ENCODE measurements around the gene LITAFD.

The LITAFD gene

DNA sequence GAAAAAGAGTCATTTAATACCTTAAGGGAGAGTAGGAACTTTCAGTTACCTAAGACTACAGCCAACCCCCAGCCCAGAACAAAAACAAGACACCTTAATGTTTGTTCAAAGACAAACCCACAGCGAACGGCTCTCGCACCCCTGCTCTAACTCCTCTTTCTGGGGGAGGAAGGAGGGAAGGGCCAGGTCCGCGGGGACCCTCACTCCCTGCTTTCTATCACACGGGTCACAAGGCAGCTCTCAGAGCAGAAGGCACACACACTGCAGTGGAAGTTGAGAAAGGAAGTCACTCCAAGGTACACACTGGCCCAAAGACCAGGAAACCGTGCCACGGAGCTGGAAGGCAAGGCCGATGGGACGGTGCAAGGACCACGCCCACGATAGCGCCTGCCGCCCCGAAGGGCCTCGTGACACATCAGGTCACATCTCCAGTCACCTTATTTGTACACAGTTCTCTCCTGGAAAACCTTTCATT lies 10.0 kb downstream of the LITAFD start:
- Histone ChIP-seq H3K4me3 (no peak overlapping the region), H3K9me3 (ENCODE audit: low read depth, low read length) (no peaks in the 10 kb centered on the region), H3K36me3 (ENCODE audit: insufficient read depth, low read length) (peaks cover 68% of the 10 kb centered on the region), H3K9ac (ENCODE audit: insufficient read length) (no peak overlapping the region), H3K27ac (0 out of 2 replicates have a peak overlapping the region, but pooled peaks have one; percentile 26)
- no peak for TF ChIP-seq EZH2 (IDR thresholded peaks at IDR 0.05)
- no peak for TF ChIP-seq FOXP2 (optimal IDR thresholded peaks at IDR 0.05; ENCODE audit: control extremely low read depth, extremely low read length, insufficient read depth)
- TF ChIP-seq POLR2AphosphoS5 (IDR thresholded peaks at IDR 0.05; ENCODE audit: borderline replicate concordance, low read depth, low read length): no peak
- no peak for DNase-seq (ENCODE audit: low read depth, low spot score)

DNA sequence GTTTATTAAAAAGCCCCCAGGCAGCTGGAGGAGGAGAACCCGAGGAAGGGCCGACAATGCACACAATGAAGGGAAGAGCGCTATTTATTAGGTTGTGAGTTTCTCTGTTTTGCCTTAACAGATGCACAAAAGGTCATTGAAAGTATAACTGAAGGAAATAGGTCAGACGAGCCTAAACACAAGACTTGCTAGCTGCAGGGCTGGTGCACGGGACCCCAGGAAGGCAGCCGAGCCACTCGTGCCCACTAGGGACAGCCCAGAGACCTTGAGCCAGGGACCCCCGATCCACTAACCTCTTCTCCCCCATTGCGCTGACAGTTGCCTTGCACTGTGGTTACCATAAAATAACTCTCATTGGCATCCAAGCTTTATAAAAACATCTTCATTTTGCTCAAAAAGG lies 11.3 kb downstream of the LITAFD start:
- no peaks in the 10 kb centered on the region for H3K9me3 ChIP-seq (ENCODE audit: low read depth, low read length)
- H3K36me3 ChIP-seq (ENCODE audit: insufficient read depth, low read length): peaks cover 78% of the 10 kb centered on the region
- H3K27ac ChIP-seq: 0 out of 2 replicates have a peak overlapping the region, but pooled peaks have one; percentile 46
- no peak overlapping the region for H3K4me3 ChIP-seq
- no peak overlapping the region for H3K9ac ChIP-seq (ENCODE audit: insufficient read length)
- no peak for DNase-seq (ENCODE audit: low read depth, low spot score)
- TF ChIP-seq FOXP2 (optimal IDR thresholded peaks at IDR 0.05; ENCODE audit: control extremely low read depth, extremely low read length, insufficient read depth) (no peak), POLR2AphosphoS5 (IDR thresholded peaks at IDR 0.05; ENCODE audit: borderline replicate concordance, low read depth, low read length) (no peak), EZH2 (IDR thresholded peaks at IDR 0.05) (no peak)

DNA sequence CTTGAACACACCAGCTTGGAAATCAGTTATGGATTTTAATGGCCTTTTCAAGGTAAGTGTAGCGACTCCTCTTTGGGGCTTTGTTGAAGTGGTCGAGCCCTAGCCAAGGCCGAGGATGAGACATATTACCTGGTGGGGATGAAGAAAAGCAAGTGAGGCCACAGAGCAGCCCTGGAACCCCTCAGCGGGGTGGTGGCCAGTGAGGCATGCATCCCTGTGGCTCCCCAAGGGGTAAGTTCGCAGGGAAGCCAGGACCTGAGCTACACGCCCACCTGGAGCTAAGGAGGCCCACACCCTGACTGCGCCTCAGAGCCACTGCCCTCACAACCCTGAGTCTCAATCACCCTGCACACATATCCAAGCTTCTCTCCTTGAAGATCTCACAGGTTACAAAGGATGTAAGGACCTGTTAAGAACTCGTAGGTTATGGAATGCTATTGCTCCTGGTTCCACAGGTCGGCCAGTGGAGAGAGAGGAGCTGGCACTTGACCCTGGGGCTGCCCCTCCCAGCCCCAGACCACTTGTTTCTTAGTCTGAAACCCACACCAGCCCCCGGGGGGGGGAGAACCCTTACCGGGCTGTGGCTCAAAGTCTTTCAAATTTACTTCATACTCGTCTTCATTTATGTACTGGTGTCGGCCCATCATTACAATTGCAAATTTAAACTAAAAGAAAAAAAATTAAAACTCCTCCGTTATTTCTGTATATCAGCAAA lies 12.0 kb downstream of the LITAFD start:
- peaks cover 85% of the 10 kb centered on the region for H3K36me3 ChIP-seq (ENCODE audit: insufficient read depth, low read length)
- DNase-seq (ENCODE audit: low read depth, low spot score): no peak
- H3K4me3 ChIP-seq: no peak overlapping the region
- TF ChIP-seq EZH2 (IDR thresholded peaks at IDR 0.05): no peak
- H3K9me3 ChIP-seq (ENCODE audit: low read depth, low read length): no peaks in the 10 kb centered on the region
- H3K9ac ChIP-seq (ENCODE audit: insufficient read length): no peak overlapping the region
- H3K27ac ChIP-seq: no peak overlapping the region

DNA sequence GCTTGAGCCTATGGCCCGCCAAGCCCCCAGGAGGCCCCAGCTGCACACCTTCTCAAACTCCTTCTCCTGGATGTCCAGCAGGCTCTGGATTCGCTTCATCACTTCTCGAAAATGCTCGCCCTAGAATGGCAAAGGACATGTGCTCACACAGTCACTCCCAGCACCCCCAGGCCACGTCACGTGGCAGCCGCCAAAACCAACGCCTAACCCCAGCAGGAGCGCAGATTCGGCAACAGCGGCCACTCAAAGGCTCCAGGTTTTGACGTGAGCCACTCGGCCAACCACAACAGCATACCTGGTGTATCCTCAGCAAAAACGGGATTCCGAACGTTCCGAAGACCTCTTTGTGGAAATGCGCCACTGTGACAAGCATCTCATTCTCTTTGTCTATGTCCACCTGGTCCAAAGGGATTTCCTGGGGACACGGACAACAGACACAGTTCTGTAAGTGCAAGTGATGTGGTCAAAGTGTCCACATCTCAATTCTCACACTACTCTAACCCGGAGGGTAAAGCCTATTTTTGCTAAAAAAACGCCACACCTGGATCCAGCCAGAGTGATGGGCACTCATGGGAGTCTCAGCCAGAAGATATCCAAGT lies 12.7 kb downstream of the LITAFD start:
- no peak overlapping the region for H3K9ac ChIP-seq (ENCODE audit: insufficient read length)
- no peaks in the 10 kb centered on the region for H3K9me3 ChIP-seq (ENCODE audit: low read depth, low read length)
- no peak overlapping the region for H3K4me3 ChIP-seq
- DNase-seq (ENCODE audit: low read depth, low spot score): no peak
- peaks cover 91% of the 10 kb centered on the region for H3K36me3 ChIP-seq (ENCODE audit: insufficient read depth, low read length)
- no peak overlapping the region for H3K27ac ChIP-seq
- TF ChIP-seq FOXP2 (optimal IDR thresholded peaks at IDR 0.05; ENCODE audit: control extremely low read depth, extremely low read length, insufficient read depth) (no peak), POLR2AphosphoS5 (IDR thresholded peaks at IDR 0.05; ENCODE audit: borderline replicate concordance, low read depth, low read length) (no peak), EZH2 (IDR thresholded peaks at IDR 0.05) (no peak)

- no peak for TF ChIP-seq FOXP2 (optimal IDR thresholded peaks at IDR 0.05; ENCODE audit: control extremely low read depth, extremely low read length, insufficient read depth)
- TF ChIP-seq POLR2AphosphoS5 (IDR thresholded peaks at IDR 0.05; ENCODE audit: borderline replicate concordance, low read depth, low read length): no peak
- TF ChIP-seq EZH2 (IDR thresholded peaks at IDR 0.05): no peak
Measured at GRCh38 chr16:8898660-8899318, 16.6 kb downstream of the LITAFD start.

DNA sequence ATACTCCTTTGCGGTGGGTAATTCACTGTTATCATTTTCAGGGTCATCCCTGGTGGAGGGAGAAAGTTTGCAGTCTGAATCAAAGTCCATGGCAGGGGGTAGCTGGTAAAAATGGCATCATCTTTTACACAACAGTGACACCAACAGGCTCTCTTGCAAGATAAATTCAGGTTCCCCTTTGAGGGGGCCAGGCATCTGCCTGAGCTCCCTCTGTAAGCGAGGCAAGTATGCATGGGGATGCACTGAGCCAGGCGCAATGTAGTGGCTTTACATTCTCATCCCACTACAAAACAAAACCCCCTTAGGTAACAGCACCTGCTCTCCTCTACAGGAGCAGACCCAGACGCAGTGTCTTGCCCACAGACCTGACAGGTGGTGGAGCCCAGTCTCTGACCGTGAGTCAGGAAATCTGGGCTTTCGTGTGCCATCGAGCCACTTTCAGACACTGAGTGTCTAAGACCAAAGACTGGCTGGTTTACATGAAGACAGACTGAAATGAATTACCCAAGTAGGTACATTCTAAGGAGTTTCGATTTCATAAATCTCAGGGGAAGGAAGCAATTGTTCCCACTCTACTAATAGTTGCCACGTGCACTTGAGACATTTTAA lies 17.7 kb downstream of the LITAFD start:
- Histone ChIP-seq H3K9me3 (ENCODE audit: low read depth, low read length) (no peaks in the 10 kb centered on the region), H3K4me3 (no peak overlapping the region), H3K9ac (ENCODE audit: insufficient read length) (no peak overlapping the region), H3K36me3 (ENCODE audit: insufficient read depth, low read length) (peaks cover 93% of the 10 kb centered on the region), H3K27ac (no peak overlapping the region)
- no peak for DNase-seq (ENCODE audit: low read depth, low spot score)
- TF ChIP-seq POLR2AphosphoS5 (IDR thresholded peaks at IDR 0.05; ENCODE audit: borderline replicate concordance, low read depth, low read length) (no peak), FOXP2 (optimal IDR thresholded peaks at IDR 0.05; ENCODE audit: control extremely low read depth, extremely low read length, insufficient read depth) (no peak), EZH2 (IDR thresholded peaks at IDR 0.05) (no peak)

More at GRCh38 chr16:8898660-8899318, 16.6 kb downstream of the LITAFD start:
- Histone ChIP-seq H3K9ac (ENCODE audit: insufficient read length) (no peak overlapping the region), H3K27ac (no peak overlapping the region), H3K4me3 (no peak overlapping the region), H3K36me3 (ENCODE audit: insufficient read depth, low read length) (peaks cover 95% of the 10 kb centered on the region), H3K9me3 (ENCODE audit: low read depth, low read length) (no peaks in the 10 kb centered on the region)
- DNase-seq (ENCODE audit: low read depth, low spot score): no peak

GRCh38 chr16:8900343-8900742 lies 18.2 kb downstream of the LITAFD start:
- H3K36me3 ChIP-seq (ENCODE audit: insufficient read depth, low read length): peaks cover 93% of the 10 kb centered on the region
- H3K4me3 ChIP-seq: no peak overlapping the region

GRCh38 chr16:8901320-8901861 lies 19.2 kb downstream of the LITAFD start:
- H3K36me3 ChIP-seq (ENCODE audit: insufficient read depth, low read length): peaks cover 94% of the 10 kb centered on the region
- H3K27ac ChIP-seq: no peak overlapping the region
- DNase-seq (ENCODE audit: low read depth, low spot score): no peak
- no peaks in the 10 kb centered on the region for H3K9me3 ChIP-seq (ENCODE audit: low read depth, low read length)
- no peak overlapping the region for H3K9ac ChIP-seq (ENCODE audit: insufficient read length)
- H3K4me3 ChIP-seq: no peak overlapping the region
- no peak for TF ChIP-seq POLR2AphosphoS5 (IDR thresholded peaks at IDR 0.05; ENCODE audit: borderline replicate concordance, low read depth, low read length)
- no peak for TF ChIP-seq EZH2 (IDR thresholded peaks at IDR 0.05)
- no peak for TF ChIP-seq FOXP2 (optimal IDR thresholded peaks at IDR 0.05; ENCODE audit: control extremely low read depth, extremely low read length, insufficient read depth)

More at GRCh38 chr16:8900343-8900742, 18.2 kb downstream of the LITAFD start:
- Histone ChIP-seq H3K9ac (ENCODE audit: insufficient read length) (no peak overlapping the region), H3K27ac (no peak overlapping the region), H3K9me3 (ENCODE audit: low read depth, low read length) (no peaks in the 10 kb centered on the region)
- TF ChIP-seq FOXP2 (optimal IDR thresholded peaks at IDR 0.05; ENCODE audit: control extremely low read depth, extremely low read length, insufficient read depth) (no peak), EZH2 (IDR thresholded peaks at IDR 0.05) (no peak), POLR2AphosphoS5 (IDR thresholded peaks at IDR 0.05; ENCODE audit: borderline replicate concordance, low read depth, low read length) (no peak)
- no peak for DNase-seq (ENCODE audit: low read depth, low spot score)
